ENCODE data around the gene MMGT1.
A peak's percentile ranks its signal among the peaks of the same experiment; 100 is the strongest.

Gene MMGT1

DNA sequence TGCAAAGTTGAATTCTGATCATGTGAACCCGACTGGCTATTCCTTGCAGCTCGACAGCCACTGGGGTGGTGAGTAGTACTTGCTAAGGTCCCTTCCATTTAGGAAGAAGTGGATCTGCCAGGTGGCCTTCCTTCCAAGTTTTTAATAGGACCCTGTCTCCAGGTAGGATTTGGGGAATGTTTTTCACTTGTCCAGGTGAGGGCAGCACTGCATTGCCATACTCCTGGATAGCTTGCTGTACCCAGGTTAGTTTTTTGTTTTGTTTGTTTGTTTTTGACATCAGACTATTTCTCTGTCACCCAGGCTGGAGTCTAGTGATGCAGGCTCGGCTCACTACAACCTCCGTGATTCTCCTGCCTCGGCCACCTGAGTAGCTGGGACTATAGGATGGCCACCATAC, 50.4 kb downstream of the MMGT1 start:
- TF ChIP-seq EP300 (IDR thresholded peaks at IDR 0.05; ENCODE audit: borderline replicate concordance) (no peak), RAD21 (IDR thresholded peaks at IDR 0.05; ENCODE audit: low read depth) (0 out of 2 replicates have a peak, but pooled peaks have one; percentile 24)

- no peak for TF ChIP-seq TEAD4 (IDR thresholded peaks at IDR 0.05)
- no peak for TF ChIP-seq TAF1 (IDR thresholded peaks at IDR 0.05; ENCODE audit: low read depth)
- TF ChIP-seq ZBTB7A (IDR thresholded peaks at IDR 0.05; ENCODE audit: low read depth): no peak
- TF ChIP-seq, protein P1, sequence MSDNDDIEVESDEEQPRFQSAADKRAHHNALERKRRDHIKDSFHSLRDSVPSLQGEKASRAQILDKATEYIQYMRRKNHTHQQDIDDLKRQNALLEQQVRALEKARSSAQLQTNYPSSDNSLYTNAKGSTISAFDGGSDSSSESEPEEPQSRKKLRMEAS (IDR thresholded peaks at IDR 0.05): no peak
- no peak for TF ChIP-seq CEBPB (IDR thresholded peaks at IDR 0.05)
These were observed 59.4 kb downstream of the MMGT1 start for GRCh38 chrX:135914404-135914803.

Data from Ishikawa (cell line).